Measurements from ENCODE around the gene SSR1. TPM values are rescaled to one million over a fixed set of nuclear protein-coding genes. Genes with fewer than 3 reads are reported as not detected.

Gene SSR1
- total RNA-seq, 1 experiment from 2014 or later: 102 TPM

DNA sequence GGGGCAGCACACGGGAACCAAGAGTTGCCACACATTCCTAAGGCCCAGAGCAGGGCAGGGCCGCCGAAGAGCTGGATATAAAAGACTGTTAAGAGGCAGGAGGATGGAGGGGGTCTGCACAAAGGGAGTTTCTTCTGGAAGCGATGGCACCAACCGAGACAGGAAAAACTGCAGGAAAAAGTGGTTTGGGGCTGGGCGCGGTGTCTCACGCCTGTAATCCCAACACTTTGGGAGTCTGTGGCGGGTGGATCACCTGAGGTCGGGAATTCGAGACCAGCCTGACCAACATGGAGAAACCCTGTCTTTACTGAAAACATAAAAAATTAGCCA is 41.8 kb downstream of the SSR1 start:
- H3K27ac ChIP-seq (ENCODE audit: insufficient read length, low read depth, low read length): no peak overlapping the region
- H2AK5ac ChIP-seq (ENCODE audit: insufficient read length, low read length): no peak overlapping the region
- H2BK20ac ChIP-seq (ENCODE audit: low read depth, low read length, poor library complexity, severe bottlenecking): no peak overlapping the region
- H2BK12ac ChIP-seq (ENCODE audit: insufficient read length, low read depth, low read length): no peak overlapping the region
- H4K20me1 ChIP-seq (ENCODE audit: control insufficient read depth, insufficient read depth, insufficient read length): no peaks in the 10 kb centered on the region
- H3K79me1 ChIP-seq (ENCODE audit: insufficient read depth, low read depth, low read length, poor library complexity, severe bottlenecking): no peaks in the 10 kb centered on the region
- no peak overlapping the region for H3K18ac ChIP-seq (ENCODE audit: insufficient read length, low read depth, low read length)
- H3K79me2 ChIP-seq (ENCODE audit: insufficient read depth, low read length): no peaks in the 10 kb centered on the region
- H3K56ac ChIP-seq (ENCODE audit: insufficient read length, low read depth, low read length): no peak overlapping the region
- no peak overlapping the region for H3T11ph ChIP-seq (ENCODE audit: low read length)
- H3K9me3 Mint-ChIP-seq: no peaks in the 10 kb centered on the region; a peak in 4 of 5 replicates
- no peak overlapping the region for H4K5ac ChIP-seq (ENCODE audit: insufficient read length, low read depth, low read length)
- no peaks in the 10 kb centered on the region for H3K4me1 ChIP-seq (ENCODE audit: insufficient read depth, low read length)
- TF ChIP-seq CTCF (conservative IDR thresholded peaks at IDR 0.05): no peak
- H4K8ac ChIP-seq (replicated peaks; ENCODE audit: insufficient read length, low read depth, low read length): no peak overlapping the region
- H3K27ac Mint-ChIP-seq: peak overlapping the region in 1 of 3 experiments; percentile 89; a peak in 1 of 7 replicates
- H3K23ac ChIP-seq (ENCODE audit: insufficient read length, low read depth, low read length): no peak overlapping the region
- no peak overlapping the region for H3K9ac ChIP-seq (ENCODE audit: extremely low read depth, insufficient read length, low read length)
- H3K4me3 Mint-ChIP-seq: no peak overlapping the region
- WGBS (ENCODE audit: extremely low coverage, insufficient read length, low lambda C conversion rate): no CpG with 5 or more reads among the region's 11 CpGs
- H2BK15ac ChIP-seq (ENCODE audit: low read depth, low read length): no peak overlapping the region
- no peaks in the 10 kb centered on the region for H3K27me3 ChIP-seq (ENCODE audit: insufficient read depth, low read length)
- no peak overlapping the region for H2AFZ ChIP-seq (ENCODE audit: low read length)
- no peak overlapping the region for H2BK120ac ChIP-seq (ENCODE audit: low read depth, low read length, poor library complexity, severe bottlenecking)
- no peak overlapping the region for H3K4me2 ChIP-seq (ENCODE audit: insufficient read depth, insufficient read length, low read length)
- H3K4me1 Mint-ChIP-seq: peaks cover 2 to 7% of the 10 kb centered on the region in 2 experiments; a peak in 3 of 4 replicates
- no peaks in the 10 kb centered on the region for H3K36me3 Mint-ChIP-seq (ENCODE audit: insufficient read depth in 1 of 3, low read depth in 3 of 3)
- no peak overlapping the region for H2BK5ac ChIP-seq (ENCODE audit: insufficient read length, low read length)
- no peak overlapping the region for H3K14ac ChIP-seq (ENCODE audit: insufficient read depth, low read length)
- no peaks in the 10 kb centered on the region for H3K9me3 ChIP-seq (ENCODE audit: control insufficient read depth, low read depth, low read length)
- no peaks in the 10 kb centered on the region for H3K23me2 ChIP-seq (ENCODE audit: insufficient read length, low read depth, low read length, poor library complexity, severe bottlenecking)
- no peak for DNase-seq
- peaks cover 2% of the 10 kb centered on the region; the same call in 1 of the 2 replicates for H3K27me3 Mint-ChIP-seq (ENCODE audit: low read depth)
- no peak overlapping the region for H3K4ac ChIP-seq (ENCODE audit: low read depth, low read length)
- H4K91ac ChIP-seq (ENCODE audit: insufficient read length, low read depth, low read length): no peak overlapping the region

Measured in H9 (cell line).